T follicular helper cell (primary cell): ENCODE results near the gene DNAAF1.

Experiments
- DNase-seq: peaks from one replicate; pipeline ENCODE4 v3.0.0-alpha.2; 2020; ENCODE audit warnings: low read depth

Gene DNAAF1

GRCh38 chr16:84124257-84125073 is 20.6 kb upstream of the DNAAF1 start:
- DNase-seq = no peak

GRCh38 chr16:84131117-84131516 is 14.0 kb upstream of the DNAAF1 start:
- no peak for DNase-seq

GRCh38 chr16:84132527-84133285 is 12.4 kb upstream of the DNAAF1 start:
- no peak for DNase-seq

DNA sequence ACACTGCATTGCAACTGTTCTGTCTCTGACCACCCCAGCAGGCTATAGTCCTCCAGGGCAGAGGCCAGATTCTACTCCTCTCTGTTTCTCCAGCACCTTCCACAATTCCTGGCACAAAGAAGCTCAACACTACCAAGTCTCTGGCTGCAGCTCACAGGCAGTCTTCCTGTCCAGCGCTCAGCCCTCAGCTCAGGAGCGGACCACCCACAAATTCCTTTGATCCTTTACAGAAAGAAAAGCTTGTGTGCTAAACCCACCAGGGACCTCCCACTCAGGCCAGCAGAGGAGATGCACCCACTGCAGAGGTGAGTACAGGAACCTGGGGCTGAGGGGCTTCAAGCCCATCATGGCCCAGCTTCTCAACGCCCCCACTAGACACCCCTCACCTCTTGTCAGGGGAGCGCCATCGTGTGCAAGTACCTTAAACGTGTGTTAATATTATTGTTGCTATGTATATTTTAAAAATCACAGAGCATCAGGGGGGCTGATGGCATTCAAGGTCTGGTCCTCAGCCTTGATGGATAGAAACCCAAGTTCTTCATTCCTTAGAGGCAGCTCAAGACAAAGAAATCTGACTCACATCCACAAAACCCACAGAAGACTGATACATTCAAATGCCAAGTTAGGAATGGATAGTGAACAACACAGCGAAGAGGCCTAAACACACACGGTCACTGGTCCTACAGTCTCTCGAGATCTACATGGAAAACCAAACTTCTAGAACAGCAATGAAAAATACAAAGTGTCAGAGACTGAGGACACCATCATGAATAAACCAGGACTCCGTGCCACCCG is 8.6 kb upstream of the DNAAF1 start:
- no peak for DNase-seq

DNA sequence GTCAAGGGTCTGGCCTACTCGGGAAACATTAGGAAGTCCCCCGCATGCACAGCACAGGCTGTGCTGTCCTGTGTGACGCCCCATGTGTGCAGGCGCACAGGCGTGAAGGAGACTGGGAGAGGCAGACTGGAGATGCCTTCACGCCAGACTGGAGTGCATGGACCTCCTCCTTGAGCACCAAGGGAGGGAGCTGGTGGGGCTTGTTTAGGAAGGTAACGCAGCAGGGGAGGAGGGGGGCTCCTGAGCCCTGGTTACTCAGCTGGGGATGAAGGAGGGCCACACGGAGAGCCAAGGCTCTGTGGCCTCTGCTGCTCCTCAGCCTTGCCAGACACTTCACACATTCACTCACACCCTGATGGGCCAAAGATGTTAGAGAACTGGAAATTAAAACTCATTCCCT is 7.8 kb upstream of the DNAAF1 start:
- DNase-seq = no peak

- DNase-seq = no peak
Measured at GRCh38 chr16:84137769-84138357, 7.2 kb upstream of the DNAAF1 start.

GRCh38 chr16:84138500-84138823 is 6.6 kb upstream of the DNAAF1 start:
- no peak for DNase-seq

DNA sequence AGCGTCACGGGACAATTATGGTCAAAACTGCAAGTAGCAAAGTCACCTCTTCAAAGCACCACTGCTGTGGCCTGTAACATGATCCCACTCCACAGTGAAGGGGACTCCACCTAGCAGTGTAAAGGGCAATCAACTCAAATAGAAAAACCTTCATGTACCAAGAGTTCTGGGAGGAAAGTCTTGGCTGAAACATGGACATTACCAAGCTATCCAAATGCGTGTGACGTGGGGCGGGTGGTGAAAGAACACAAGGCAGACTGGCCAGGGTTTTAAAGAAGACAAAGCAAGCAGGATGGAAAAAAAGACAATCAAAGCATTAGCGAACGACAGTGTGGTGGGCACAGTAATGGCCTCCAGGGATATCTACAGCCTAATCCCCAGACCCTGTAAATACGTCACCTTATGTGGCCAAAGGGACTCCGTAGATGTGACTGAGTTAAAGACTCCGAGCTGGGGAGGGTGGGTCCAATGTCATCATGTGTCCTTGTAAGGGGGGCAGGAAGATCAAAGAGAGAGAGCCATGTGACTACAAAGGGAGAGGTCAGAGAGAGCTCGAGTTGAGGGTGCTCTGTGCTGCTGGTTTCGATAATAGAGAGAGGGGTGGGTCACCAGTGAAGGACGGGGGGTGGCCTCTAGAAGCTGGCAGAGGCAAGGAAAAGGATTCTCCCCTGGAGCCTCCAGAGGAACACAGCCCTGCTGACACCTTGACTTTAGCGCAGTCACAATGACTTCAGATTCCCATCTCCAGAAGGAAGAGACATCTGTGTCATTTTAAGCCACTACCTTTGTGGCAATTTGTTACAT is 6.1 kb upstream of the DNAAF1 start:
- no peak for DNase-seq

- no peak for DNase-seq
Measured at GRCh38 chr16:84139628-84140258, 5.4 kb upstream of the DNAAF1 start.

GRCh38 chr16:84141143-84141670 is 3.9 kb upstream of the DNAAF1 start:
- no peak for DNase-seq

DNA sequence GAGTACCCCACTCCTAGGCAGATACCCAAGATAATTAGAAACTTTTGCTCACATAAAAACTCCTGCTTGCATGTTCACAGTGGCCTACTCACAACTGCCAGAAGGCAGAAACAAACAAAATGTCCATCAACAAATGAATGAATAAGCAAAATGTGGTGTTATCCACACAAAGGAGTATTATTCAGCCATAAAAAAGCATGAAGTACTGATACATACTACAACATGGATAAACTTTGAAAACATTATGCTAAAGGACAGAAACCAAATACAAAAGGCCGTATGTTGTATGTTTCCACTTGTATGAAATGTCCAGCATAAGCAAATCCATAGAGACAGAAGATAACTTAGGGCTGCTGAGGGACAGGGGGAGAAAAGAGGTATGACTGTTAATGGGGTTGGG is 2.0 kb upstream of the DNAAF1 start:
- no peak for DNase-seq

GRCh38 chr16:84143784-84144199 is 1.3 kb upstream of the DNAAF1 start:
- no peak for DNase-seq

DNA sequence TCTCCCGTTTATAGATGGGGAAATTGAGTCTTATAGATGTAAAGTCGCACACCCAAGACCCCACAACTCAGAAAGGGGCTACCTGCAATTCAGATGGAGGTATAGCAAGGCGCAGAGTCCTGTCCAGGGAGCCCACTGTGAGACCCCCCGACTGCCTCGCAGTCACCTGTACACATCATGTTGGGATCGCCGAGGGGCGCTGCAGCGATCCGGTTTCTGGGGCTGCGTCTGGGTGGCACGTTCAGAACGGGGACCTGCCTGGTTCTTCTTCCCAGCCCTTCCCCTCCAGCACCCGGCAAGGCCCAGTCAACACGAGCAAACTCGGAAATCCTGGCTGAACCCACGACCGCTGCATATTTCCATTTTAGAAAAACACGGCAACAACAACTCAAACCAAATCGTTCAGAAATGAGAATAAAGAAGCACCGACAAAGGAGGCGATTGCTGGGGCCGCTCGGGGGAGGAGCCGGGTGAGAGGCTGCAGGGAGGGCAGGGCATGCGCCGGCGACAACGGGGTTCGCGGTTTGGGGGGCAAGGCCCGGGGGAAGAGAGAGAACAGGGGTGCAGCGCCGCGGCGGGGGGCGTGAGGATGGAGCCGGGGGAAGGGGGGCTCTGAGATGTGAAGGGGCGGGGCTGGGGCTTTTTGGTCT is 774 bp upstream of the DNAAF1 start:
- peak; percentile 32 for DNase-seq

GRCh38 chr16:84150926-84151325 is 5.8 kb downstream of the DNAAF1 start:
- DNase-seq = no peak

DNA sequence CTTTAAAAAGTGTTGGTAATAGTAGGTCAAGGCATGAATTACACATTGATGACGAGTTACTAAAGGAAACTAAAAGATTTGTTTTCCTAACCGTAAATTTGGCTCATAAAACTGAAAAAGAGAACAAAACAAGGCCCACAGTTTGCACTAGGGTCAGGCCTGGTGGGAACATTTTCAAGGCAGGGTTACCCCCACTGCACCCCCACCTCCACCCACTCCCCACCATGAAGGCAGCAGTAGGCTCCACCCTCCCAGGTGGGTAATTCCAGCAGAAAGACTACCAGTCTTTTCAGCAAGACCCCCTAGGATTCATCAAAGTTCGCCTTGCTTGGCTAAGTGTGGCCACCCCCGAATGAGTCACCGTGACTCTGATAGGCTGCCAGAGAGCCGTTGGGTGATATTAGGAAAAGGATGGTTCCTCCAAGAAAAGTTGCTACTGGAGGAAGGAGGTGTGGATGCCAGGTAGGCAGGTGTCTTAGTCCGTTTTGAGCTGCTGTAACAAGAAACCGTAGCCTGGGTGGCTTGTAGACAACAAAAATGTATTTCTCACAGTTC is 8.6 kb downstream of the DNAAF1 start:
- DNase-seq = no peak

DNA sequence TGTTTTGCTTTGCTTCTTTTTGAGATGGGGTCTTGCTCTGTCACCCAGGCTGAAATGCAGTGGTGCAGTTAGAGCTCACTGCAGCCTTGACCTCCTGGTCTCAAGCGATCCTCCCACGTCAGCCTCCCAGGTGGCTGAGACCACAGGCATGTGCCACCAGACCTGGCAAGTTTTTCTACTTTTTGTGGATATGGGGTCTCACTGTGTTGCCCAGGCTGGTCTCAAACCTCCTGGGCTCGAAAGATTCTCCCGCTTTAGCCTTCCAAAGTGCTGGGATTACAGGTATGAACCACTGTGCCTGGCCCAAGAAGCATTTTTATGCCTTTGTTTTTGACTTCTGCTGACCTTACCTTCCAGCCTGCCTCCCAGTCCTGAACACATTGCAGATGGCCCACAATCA is 10.1 kb downstream of the DNAAF1 start:
- DNase-seq = no peak

DNA sequence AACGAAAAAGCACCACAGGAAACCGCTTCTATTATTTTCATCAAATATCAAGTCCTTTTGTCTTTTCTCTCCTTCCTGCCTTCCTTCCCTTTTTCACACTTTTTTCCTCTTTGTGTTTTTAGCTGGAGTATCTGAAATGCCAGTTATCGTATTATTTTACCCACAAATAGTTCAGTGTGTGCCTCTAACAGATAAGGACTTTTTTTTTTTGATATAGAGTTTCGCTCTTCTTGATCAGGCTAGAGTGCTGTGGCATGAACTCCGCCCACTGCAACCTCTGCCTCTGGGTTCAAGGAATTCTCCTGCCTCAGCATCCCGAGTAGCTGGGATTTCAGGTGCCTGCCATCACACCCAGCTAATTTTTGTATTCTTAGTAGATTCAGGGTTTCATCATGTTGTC is 10.7 kb downstream of the DNAAF1 start:
- DNase-seq = no peak

GRCh38 chr16:84156342-84156784 is 11.3 kb downstream of the DNAAF1 start:
- no peak for DNase-seq

DNA sequence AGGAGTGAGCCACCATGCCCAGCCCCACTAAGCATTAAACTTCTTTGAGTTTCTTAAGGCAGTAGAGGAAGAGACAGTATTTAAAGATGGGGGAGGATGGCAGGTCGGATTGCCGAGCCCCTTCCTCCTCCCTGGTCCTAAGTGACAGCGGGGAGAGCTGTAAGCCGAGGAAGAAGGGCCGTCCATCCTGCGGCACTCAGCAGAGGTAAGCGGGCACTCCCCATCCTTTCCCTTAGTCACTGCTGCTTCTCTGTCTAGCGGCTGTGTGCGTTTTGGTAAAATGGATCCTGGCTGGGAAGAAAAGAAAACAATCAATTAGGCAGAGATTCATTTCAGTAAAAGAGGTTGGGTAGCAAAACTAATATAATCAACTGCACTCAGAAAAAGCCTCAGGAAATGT is 13.9 kb downstream of the DNAAF1 start:
- no peak for DNase-seq

- no peak for DNase-seq
Measured at GRCh38 chr16:84159800-84160199, 14.7 kb downstream of the DNAAF1 start.
